ENCODE measurements around the gene DNAJC6. TPM values are rescaled to one million over a fixed set of nuclear protein-coding genes. Genes with fewer than 3 reads are reported as not detected.

Gene DNAJC6
- total and polyA plus RNA-seq, 2 of the 13 experiments (the other 11 are each of a cell fraction or from before 2014, with no cell fraction given), result 1.0 to 1.6 TPM

- Histone ChIP-seq H3K4me1 (ENCODE audit: insufficient read depth, low read length) (peaks cover 11% of the 10 kb centered on the region), H3K27me3 (ENCODE audit: control insufficient read depth in 1 of 2, insufficient read depth in 2 of 2, low read length in 2 of 2) (no peaks in the 10 kb centered on the region), H2AFZ (ENCODE audit: low read length) (no peak overlapping the region), H3K9ac (ENCODE audit: insufficient read depth, low read depth, low read length) (no peak overlapping the region), H3K9me3 (ENCODE audit: low read length) (no peaks in the 10 kb centered on the region), H3K36me3 (replicated peaks in 1 of 2; ENCODE audit: control insufficient read depth in 1 of 2, insufficient read depth in 2 of 2, low read length in 2 of 2) (no peaks in the 10 kb centered on the region), H4K20me1 (ENCODE audit: insufficient read depth, low read length) (no peaks in the 10 kb centered on the region), H3K4me2 (ENCODE audit: low read depth, low read length) (no peak overlapping the region), H3K27ac (ENCODE audit: extremely low read length, insufficient read depth, low read length) (no peak overlapping the region), H3K4me3 (replicated peaks in 1 of 3; ENCODE audit: insufficient read depth in 1 of 3, low read depth in 2 of 3, low read length in 3 of 3) (no peak overlapping the region), H3K79me2 (ENCODE audit: insufficient read depth, low read length) (no peaks in the 10 kb centered on the region)
- BruUV-seq (replicated peaks), result no TSS peak
- CTCF ChIA-PET (ENCODE audit: low intra/inter-chr PET ratio, low total read pairs), result no interaction called here
- FAIRE-seq, result no peak
- in situ Hi-C loops (cut with HindIII; ENCODE audit: extremely low pct_ligation_motif_present, low pct_unique_long_range_greater_than_20kb) (no loop called here), intact Hi-C loops (cut with micrococcal nuclease; ENCODE audit: unreplicated experiment) (no loop called here)
- ATAC-seq, result no peak
- no peak for DNase-seq (ENCODE audit: low spot score)
- WGBS (ENCODE audit: low lambda C conversion rate), result 86% methylated on average over 1 of the region's 1 CpG
- POLR2A ChIA-PET, result no interaction called here
- peak; percentile 47; the same call in 1 of the 2 replicates for TF ChIP-seq ZNF629 (CRISPR knock-in tag; conservative IDR thresholded peaks at IDR 0.05)
- no peak for TF ChIP-seq THAP11 (CRISPR knock-in tag; IDR thresholded peaks at IDR 0.05)
- no peak for TF ChIP-seq ZNF30 (CRISPR knock-in tag; IDR thresholded peaks at IDR 0.05)
- no peak for TF ChIP-seq ZNF646 (CRISPR knock-in tag; IDR thresholded peaks at IDR 0.05)
- no peak for TF ChIP-seq KDM5A (IDR thresholded peaks at IDR 0.05; ENCODE audit: borderline replicate concordance, low read length)
Measured at GRCh38 chr1:65399003-65399402, 89.7 kb downstream of the DNAJC6 start.
